ENCODE measurements around the gene DNAJC25. TPM values are rescaled to one million over a fixed set of nuclear protein-coding genes. Genes with fewer than 3 reads are reported as not detected.

Gene DNAJC25
- total and polyA plus RNA-seq, 2 of the 13 experiments (the other 11 are each of a cell fraction or from before 2014, with no cell fraction given), result 5.7 to 10.2 TPM

GRCh38 chr9:111630964-111631213 is 245 bp upstream of the DNAJC25 start (continued):
- TF ChIP-seq HMGA1 (CRISPR knock-in tag; conservative IDR thresholded peaks at IDR 0.05) (no peak), BORCS8-MEF2B (CRISPR knock-in tag; IDR thresholded peaks at IDR 0.05) (no peak), DR1 (CRISPR knock-in tag; IDR thresholded peaks at IDR 0.05) (no peak), ELF3 (CRISPR knock-in tag; IDR thresholded peaks at IDR 0.05) (peak; percentile 93; the same call in 1 of the 2 replicates), SOX5 (CRISPR knock-in tag; IDR thresholded peaks at IDR 0.05; ENCODE audit: borderline replicate concordance) (0 out of 2 replicates have a peak, but pooled peaks have one; percentile 67), JARID2 (CRISPR knock-in tag; IDR thresholded peaks at IDR 0.05; ENCODE audit: insufficient replicate concordance) (peak; percentile 70), ZNF20 (CRISPR knock-in tag; IDR thresholded peaks at IDR 0.05) (no peak), CREBL2 (CRISPR knock-in tag; IDR thresholded peaks at IDR 0.05; ENCODE audit: borderline replicate concordance) (no peak), ZFP36 (IDR thresholded peaks at IDR 0.05; ENCODE audit: borderline replicate concordance, low read depth, low read length, partially characterized antibody) (no peak), ZNF788 (CRISPR knock-in tag; IDR thresholded peaks at IDR 0.05; ENCODE audit: borderline replicate concordance) (peak; percentile 93), TP53 (CRISPR knock-in tag; conservative IDR thresholded peaks at IDR 0.05) (no peak), ZNF33A (CRISPR knock-in tag; IDR thresholded peaks at IDR 0.05; ENCODE audit: borderline replicate concordance) (no peak), MXD4 (CRISPR knock-in tag; IDR thresholded peaks at IDR 0.05) (peak; percentile 80; the same call in 1 of the 2 replicates), MAZ (IDR thresholded peaks at IDR 0.05; ENCODE audit: borderline replicate concordance, low read depth, low read length) (no peak), MAZ (CRISPR knock-in tag; IDR thresholded peaks at IDR 0.05; ENCODE audit: low read depth) (no peak), ZNF766 (CRISPR knock-in tag; IDR thresholded peaks at IDR 0.05; ENCODE audit: borderline replicate concordance) (no peak), MAFG (CRISPR knock-in tag; IDR thresholded peaks at IDR 0.05) (no peak), ZBTB10 (CRISPR knock-in tag; IDR thresholded peaks at IDR 0.05; ENCODE audit: borderline replicate concordance) (no peak), CBX5 (CRISPR knock-in tag; IDR thresholded peaks at IDR 0.05; ENCODE audit: borderline replicate concordance) (peak; percentile 96; the same call in 1 of the 2 replicates), ARID5B (CRISPR knock-in tag; IDR thresholded peaks at IDR 0.05) (peak; percentile 69; the same call in 1 of the 2 replicates), IRX3 (CRISPR knock-in tag; IDR thresholded peaks at IDR 0.05; ENCODE audit: borderline replicate concordance, low read depth) (no peak), KLF12 (CRISPR knock-in tag; IDR thresholded peaks at IDR 0.05; ENCODE audit: borderline replicate concordance) (no peak), JUNB (CRISPR knock-in tag; IDR thresholded peaks at IDR 0.05; ENCODE audit: borderline replicate concordance) (no peak), ZNF333 (CRISPR knock-in tag; IDR thresholded peaks at IDR 0.05; ENCODE audit: borderline replicate concordance) (peak; percentile 84; the same call in 1 of the 2 replicates), ZNF563 (CRISPR knock-in tag; IDR thresholded peaks at IDR 0.05) (no peak), RFX3 (CRISPR knock-in tag; IDR thresholded peaks at IDR 0.05) (no peak)

Measured in HepG2 (cell line).